ENCODE data around the gene VEGFA. TPM values are rescaled to one million over a fixed set of nuclear protein-coding genes. Genes with fewer than 3 reads are reported as not detected.

VEGFA gene
- polyA plus RNA-seq, 4 donors: 100 to 162 (median 126) TPM

DNA sequence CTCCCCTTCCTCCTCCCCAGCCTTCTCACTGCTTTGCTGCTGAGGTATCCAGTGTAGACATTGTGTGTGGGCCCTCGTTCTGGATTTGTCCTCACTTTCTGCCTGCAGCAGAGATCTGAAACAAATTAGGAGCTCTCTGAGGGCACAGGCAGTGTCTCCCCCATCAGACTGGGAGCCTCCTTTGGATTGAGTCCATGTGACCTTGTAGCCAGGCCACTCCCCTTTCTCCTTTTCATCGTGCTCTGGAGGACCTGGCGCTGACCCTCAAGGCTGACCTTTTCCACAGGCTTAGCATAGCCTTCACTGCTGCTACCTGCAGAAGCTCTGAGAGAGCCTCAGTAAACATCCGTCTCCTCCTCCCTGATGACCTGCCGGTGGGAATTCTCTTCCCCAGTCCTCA, 26.2 kb downstream of the VEGFA start:
- Histone ChIP-seq H3K36me3 (ENCODE audit: control insufficient read depth in 3 of 3, insufficient read depth in 2 of 3, low read depth in 1 of 3, low read length in 3 of 3) (no peaks in the 10 kb centered on the region), H3K4me3 (ENCODE audit: low read depth in 1 of 3, low read length in 3 of 3) (no peak overlapping the region), H3K27ac (ENCODE audit: low read depth in 1 of 3, low read length in 2 of 3) (no peak overlapping the region), H3K4me1 (ENCODE audit: control insufficient read depth in 3 of 3, insufficient read depth in 2 of 3, low read depth in 1 of 3, low read length in 2 of 3) (peaks cover 0 to 36% (median 12%) of the 10 kb centered on the region in 3 donors), H3K27me3 (ENCODE audit: control insufficient read depth in 3 of 3, insufficient read depth in 3 of 3, low read length in 3 of 3) (no peaks in the 10 kb centered on the region), H3K9me3 (ENCODE audit: control insufficient read depth in 2 of 2, insufficient read depth in 1 of 2, low read depth in 1 of 2, low read length in 1 of 2) (no peaks in the 10 kb centered on the region)
- WGBS, 3 donors: 69 to 75% (median 73%) methylated on average over 5 of the region's 5 CpGs
- FAIRE-seq (no peak), DNase-seq (no peak)

DNA sequence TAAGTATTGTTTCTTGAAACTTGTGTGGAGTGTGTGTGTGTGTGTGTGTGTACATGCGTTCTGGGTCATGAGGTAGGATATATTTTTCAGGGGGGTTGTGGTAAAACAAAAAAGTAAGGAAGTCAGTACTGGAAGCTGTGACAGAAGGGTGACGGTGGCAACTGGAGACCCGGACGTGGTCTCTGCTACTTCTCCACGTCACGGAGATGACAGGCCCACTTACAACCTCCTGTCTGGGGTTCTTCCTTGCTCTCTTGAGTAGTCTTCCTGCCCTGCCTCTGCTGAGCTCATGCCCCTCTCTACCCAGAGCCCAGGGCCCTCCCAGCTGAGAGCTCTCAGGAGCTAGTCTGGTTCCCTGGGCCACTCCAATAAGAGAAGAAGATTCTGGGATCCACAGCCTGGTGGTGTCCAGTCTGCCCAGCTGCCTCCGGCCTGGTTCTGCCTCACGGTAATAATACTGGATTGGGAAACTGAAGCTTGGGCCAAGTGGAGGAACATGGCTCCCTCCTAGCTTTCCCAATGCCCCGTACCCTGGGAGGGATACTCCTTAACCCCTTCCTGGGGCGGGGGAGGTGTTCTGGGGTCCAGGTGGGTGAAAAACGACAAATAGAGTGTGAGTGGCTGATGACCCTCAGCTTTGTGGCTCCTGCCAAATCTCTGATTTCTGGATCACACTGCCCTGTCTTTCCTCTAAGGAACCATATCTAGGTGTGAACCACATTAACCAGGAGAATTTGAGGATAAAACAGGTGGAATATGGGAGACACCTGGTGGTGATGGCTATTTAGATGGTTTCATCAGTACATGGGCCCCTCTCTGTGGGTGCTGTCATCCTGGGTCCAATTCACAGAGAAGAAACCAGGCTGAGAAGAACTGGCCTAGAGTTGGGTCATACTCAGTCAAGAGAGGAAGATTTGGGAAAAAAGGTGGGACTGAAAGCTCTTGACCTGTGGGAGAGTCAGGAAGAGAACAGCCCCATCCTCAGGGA, 27.2 kb downstream of the VEGFA start:
- WGBS, 3 donors: 82 to 92% (median 91%) methylated on average over 11 of the region's 11 CpGs
- no peak for DNase-seq
- no peak overlapping the region for H3K27ac ChIP-seq (ENCODE audit: low read depth in 1 of 3, low read length in 2 of 3)
- no peaks in the 10 kb centered on the region for H3K27me3 ChIP-seq (ENCODE audit: control insufficient read depth in 3 of 3, insufficient read depth in 3 of 3, low read length in 3 of 3)
- FAIRE-seq: no peak
- no peak overlapping the region for H3K4me3 ChIP-seq (ENCODE audit: low read depth in 1 of 3, low read length in 3 of 3)
- peaks cover 0 to 46% (median 12%) of the 10 kb centered on the region in 3 donors for H3K4me1 ChIP-seq (ENCODE audit: control insufficient read depth in 3 of 3, insufficient read depth in 2 of 3, low read depth in 1 of 3, low read length in 2 of 3)
- no peaks in the 10 kb centered on the region for H3K36me3 ChIP-seq (ENCODE audit: control insufficient read depth in 3 of 3, insufficient read depth in 2 of 3, low read depth in 1 of 3, low read length in 3 of 3)
- no peaks in the 10 kb centered on the region for H3K9me3 ChIP-seq (ENCODE audit: control insufficient read depth in 2 of 2, insufficient read depth in 1 of 2, low read depth in 1 of 2, low read length in 1 of 2)

DNA sequence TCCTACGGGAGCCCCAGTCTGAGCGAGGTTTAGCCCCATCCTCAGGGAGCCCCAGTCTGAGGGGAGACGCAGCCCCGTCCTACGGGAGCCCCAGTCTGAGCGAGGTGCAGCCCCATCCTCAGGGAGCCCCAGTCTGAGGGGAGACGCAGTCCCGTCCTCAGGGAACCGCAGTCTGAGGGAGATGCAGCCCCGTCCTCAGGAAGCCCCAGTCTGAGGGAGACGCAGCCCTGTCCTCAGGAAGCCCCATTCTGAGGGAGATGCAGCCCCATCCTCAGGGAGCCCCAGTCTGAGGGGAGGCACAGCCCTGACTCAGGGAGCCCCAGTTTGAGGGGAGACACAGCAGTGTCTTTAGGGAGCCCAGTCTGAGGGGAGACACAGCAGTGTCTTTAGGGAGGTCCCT, 27.9 kb downstream of the VEGFA start:
- Histone ChIP-seq H3K4me3 (ENCODE audit: low read depth in 1 of 3, low read length in 3 of 3) (no peak overlapping the region), H3K4me1 (ENCODE audit: control insufficient read depth in 3 of 3, insufficient read depth in 2 of 3, low read depth in 1 of 3, low read length in 2 of 3) (peaks cover 0 to 54% (median 12%) of the 10 kb centered on the region in 3 donors), H3K9me3 (ENCODE audit: control insufficient read depth in 2 of 2, insufficient read depth in 1 of 2, low read depth in 1 of 2, low read length in 1 of 2) (no peaks in the 10 kb centered on the region), H3K27ac (ENCODE audit: low read depth in 1 of 3, low read length in 2 of 3) (peak overlapping the region; percentile 76 to 93 (median 90)), H3K36me3 (ENCODE audit: control insufficient read depth in 3 of 3, insufficient read depth in 2 of 3, low read depth in 1 of 3, low read length in 3 of 3) (no peaks in the 10 kb centered on the region), H3K27me3 (ENCODE audit: control insufficient read depth in 3 of 3, insufficient read depth in 3 of 3, low read length in 3 of 3) (no peaks in the 10 kb centered on the region)
- WGBS, 3 donors: 92 to 94% (median 92%) methylated on average over 11 of the region's 11 CpGs
- no peak for DNase-seq
- FAIRE-seq: no peak

DNA sequence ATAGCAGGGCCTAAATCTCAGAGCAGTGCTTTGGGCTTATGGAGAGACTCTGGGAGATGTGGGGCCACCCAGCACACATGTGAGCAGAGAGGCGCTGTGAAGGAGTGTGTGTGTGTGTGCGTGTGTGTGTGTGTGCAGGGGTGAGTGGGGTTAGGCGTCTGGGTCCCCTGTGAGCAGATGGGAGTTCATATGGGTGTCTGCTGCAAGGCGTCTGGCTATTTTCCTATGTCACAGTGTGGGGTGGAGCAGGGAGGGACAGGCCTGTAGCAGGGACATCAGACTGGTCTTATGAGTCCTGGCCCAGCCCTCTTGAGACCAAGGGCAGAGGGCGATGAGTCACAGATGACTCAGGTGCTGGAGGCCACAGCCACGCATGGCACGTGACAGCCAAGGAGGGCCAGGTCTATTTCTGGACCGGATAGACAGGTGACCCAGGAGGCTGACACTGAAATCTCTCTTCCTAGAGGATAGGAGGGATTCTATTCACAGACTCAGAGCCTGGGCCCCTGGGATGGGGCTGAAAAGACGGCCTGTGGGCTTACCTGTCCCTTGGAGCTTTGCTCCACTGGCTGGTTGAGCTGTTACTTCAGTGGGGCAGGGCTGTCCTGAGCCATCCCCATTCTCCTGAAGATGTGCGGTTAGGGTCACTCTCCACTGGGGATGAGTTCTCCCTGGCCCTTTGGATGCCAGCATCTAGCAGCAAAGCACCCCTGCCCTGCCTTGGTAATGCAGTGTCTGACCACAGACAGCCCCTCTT, 28.9 kb downstream of the VEGFA start:
- no peak overlapping the region for H3K4me3 ChIP-seq (ENCODE audit: low read depth in 1 of 3, low read length in 3 of 3)
- DNase-seq: peak; percentile 96 to 99

DNA sequence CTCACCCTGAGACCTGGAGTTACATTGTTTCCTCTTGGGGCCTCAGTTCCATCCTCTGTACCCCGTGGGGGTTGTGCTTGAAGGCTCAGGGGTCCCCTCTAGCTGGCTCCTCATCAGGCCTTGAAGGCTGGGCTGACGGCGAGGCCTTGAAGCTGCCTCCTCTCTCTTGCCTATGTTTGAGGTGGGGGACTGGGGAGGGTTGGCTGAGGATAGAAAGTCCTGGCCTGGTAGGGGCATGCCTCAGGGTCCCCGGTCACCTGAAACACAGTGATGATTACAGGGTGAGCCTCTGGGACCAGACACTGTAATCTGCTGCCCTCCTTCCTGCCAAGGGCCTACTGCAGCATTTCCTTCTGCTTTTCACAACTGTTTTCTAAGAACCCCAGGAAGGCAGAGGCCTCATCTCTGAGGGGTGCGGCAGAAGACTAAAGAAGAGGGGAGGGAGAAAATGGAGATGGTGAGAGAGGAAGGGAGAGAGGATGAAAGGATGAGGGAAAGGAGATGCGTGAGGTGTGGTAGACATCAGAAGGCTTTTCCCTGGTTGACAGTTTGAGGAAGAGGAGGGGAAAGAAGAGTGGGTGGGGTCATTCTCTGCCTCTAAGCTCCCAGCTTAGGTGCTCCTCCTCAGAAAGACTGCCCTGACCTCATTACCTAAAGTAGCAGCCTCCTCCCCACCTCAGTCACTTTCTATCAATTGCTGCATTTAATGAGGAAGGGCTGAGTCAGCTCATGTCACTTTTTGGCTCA, 29.7 kb downstream of the VEGFA start:
- Histone ChIP-seq H3K27me3 (ENCODE audit: control insufficient read depth in 3 of 3, insufficient read depth in 3 of 3, low read length in 3 of 3) (no peaks in the 10 kb centered on the region), H3K4me1 (ENCODE audit: control insufficient read depth in 3 of 3, insufficient read depth in 2 of 3, low read depth in 1 of 3, low read length in 2 of 3) (peaks cover 0 to 67% (median 14%) of the 10 kb centered on the region in 3 donors), H3K4me3 (ENCODE audit: low read depth in 1 of 3, low read length in 3 of 3) (no peak overlapping the region), H3K9me3 (ENCODE audit: control insufficient read depth in 2 of 2, insufficient read depth in 1 of 2, low read depth in 1 of 2, low read length in 1 of 2) (no peaks in the 10 kb centered on the region), H3K36me3 (ENCODE audit: control insufficient read depth in 3 of 3, insufficient read depth in 2 of 3, low read depth in 1 of 3, low read length in 3 of 3) (no peaks in the 10 kb centered on the region), H3K27ac (ENCODE audit: low read depth in 1 of 3, low read length in 2 of 3) (peak overlapping the region; percentile 42 to 85 (median 82))
- FAIRE-seq (no peak), DNase-seq (peak in 1 of 2 donors; percentile 83)
- 73 to 89% (median 77%) methylated on average over 6 of the region's 6 CpGs for WGBS, 3 donors

More for the DNA sequence above, 28.9 kb downstream of the VEGFA start:
- H3K36me3 ChIP-seq (ENCODE audit: control insufficient read depth in 3 of 3, insufficient read depth in 2 of 3, low read depth in 1 of 3, low read length in 3 of 3): no peaks in the 10 kb centered on the region
- H3K9me3 ChIP-seq (ENCODE audit: control insufficient read depth in 2 of 2, insufficient read depth in 1 of 2, low read depth in 1 of 2, low read length in 1 of 2): no peaks in the 10 kb centered on the region
- no peak for FAIRE-seq
- peak overlapping the region; percentile 76 to 93 (median 90) for H3K27ac ChIP-seq (ENCODE audit: low read depth in 1 of 3, low read length in 2 of 3)
- H3K4me1 ChIP-seq (ENCODE audit: control insufficient read depth in 3 of 3, insufficient read depth in 2 of 3, low read depth in 1 of 3, low read length in 2 of 3): peaks cover 0 to 63% (median 14%) of the 10 kb centered on the region in 3 donors
- WGBS, 3 donors: 19 to 60% (median 34%) methylated on average over 10 of the region's 10 CpGs
- no peaks in the 10 kb centered on the region for H3K27me3 ChIP-seq (ENCODE audit: control insufficient read depth in 3 of 3, insufficient read depth in 3 of 3, low read length in 3 of 3)

DNA sequence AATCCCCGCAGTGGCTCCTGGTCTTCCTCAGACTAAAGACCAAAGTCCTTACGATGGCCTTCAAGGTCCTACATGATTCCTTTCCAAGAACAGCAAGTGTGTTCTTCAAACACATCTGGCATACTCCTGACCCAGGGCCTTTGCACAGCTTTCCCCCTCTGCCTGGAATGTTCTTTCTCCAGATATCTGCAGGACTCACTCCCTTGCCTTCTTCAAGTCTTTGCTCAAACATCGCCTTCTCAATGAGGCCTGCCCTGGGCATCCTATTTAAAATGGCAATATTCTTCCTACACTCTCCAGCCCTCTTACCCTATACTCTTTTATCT, 30.2 kb downstream of the VEGFA start:
- DNase-seq: no peak
- no peaks in the 10 kb centered on the region for H3K27me3 ChIP-seq (ENCODE audit: control insufficient read depth in 3 of 3, insufficient read depth in 3 of 3, low read length in 3 of 3)

DNA sequence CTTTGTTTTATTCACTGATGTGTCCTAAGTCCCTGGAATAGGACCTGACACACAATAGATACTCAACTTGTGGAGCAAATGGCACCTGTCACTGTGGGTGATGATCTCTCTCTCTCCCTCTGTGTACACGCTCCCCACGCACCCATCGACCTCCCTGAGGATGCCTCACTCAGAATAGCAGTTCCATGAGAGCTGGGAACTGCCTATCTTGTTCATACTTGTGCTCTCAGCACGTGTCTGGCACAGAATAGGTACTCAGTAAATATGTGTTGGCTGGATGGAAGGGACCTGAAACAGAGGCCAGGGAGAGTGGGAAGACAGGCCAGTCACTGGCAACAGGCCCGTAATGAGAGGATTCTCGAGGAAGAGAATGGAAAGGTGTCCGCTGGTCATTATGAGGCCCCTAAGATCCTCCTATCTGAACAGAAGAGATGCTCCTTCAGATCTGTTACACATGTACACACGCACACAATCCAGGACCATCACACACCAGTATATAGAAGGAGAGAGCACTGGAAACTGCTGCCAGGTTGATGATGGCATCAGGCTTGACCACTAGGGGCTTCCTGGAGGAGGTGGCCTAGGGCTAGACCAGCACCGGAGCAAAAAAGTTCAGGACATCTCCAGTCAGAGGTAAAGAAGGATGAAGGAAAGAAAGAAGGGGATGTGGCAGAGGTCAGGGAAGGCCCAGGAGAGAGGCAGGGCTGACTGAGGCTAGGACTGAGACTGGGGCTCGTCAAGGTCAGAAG, 30.9 kb downstream of the VEGFA start:
- H3K36me3 ChIP-seq (ENCODE audit: control insufficient read depth in 3 of 3, insufficient read depth in 2 of 3, low read depth in 1 of 3, low read length in 3 of 3): no peaks in the 10 kb centered on the region
- WGBS, 3 donors: 85 to 92% (median 90%) methylated on average over 10 of the region's 10 CpGs
- no peaks in the 10 kb centered on the region for H3K9me3 ChIP-seq (ENCODE audit: control insufficient read depth in 2 of 2, insufficient read depth in 1 of 2, low read depth in 1 of 2, low read length in 1 of 2)
- DNase-seq (no peak), FAIRE-seq (no peak)
- no peaks in the 10 kb centered on the region for H3K27me3 ChIP-seq (ENCODE audit: control insufficient read depth in 3 of 3, insufficient read depth in 3 of 3, low read length in 3 of 3)
- H3K27ac ChIP-seq (ENCODE audit: low read depth in 1 of 3, low read length in 2 of 3): no peak overlapping the region
- H3K4me3 ChIP-seq (ENCODE audit: low read depth in 1 of 3, low read length in 3 of 3): no peak overlapping the region
- H3K4me1 ChIP-seq (ENCODE audit: control insufficient read depth in 3 of 3, insufficient read depth in 2 of 3, low read depth in 1 of 3, low read length in 2 of 3): peaks cover 7 to 79% (median 14%) of the 10 kb centered on the region in 3 donors

More for the DNA sequence above, 30.2 kb downstream of the VEGFA start:
- Histone ChIP-seq H3K4me3 (ENCODE audit: low read depth in 1 of 3, low read length in 3 of 3) (no peak overlapping the region), H3K27ac (ENCODE audit: low read depth in 1 of 3, low read length in 2 of 3) (peak overlapping the region; percentile 42 to 85 (median 82)), H3K9me3 (ENCODE audit: control insufficient read depth in 2 of 2, insufficient read depth in 1 of 2, low read depth in 1 of 2, low read length in 1 of 2) (no peaks in the 10 kb centered on the region), H3K4me1 (ENCODE audit: control insufficient read depth in 3 of 3, insufficient read depth in 2 of 3, low read depth in 1 of 3, low read length in 2 of 3) (peaks cover 2 to 72% (median 14%) of the 10 kb centered on the region in 3 donors), H3K36me3 (ENCODE audit: control insufficient read depth in 3 of 3, insufficient read depth in 2 of 3, low read depth in 1 of 3, low read length in 3 of 3) (no peaks in the 10 kb centered on the region)
- 40 to 69% (median 44%) methylated on average over 3 of the region's 3 CpGs for WGBS, 3 donors
- no peak for FAIRE-seq

Data from small intestine (tissue), 7 donors.